HG03460 (cell line): ENCODE data around the gene USP17L21.
"Not testable (repeated sequence)": the region's sequence is repeated elsewhere in the genome, so short reads cannot be mapped to it uniquely, and the experiment has no call there.

Experiments used
- ATAC-seq: cut with Tn5 transposase; IDR thresholded peaks from one replicate; pipeline ENCODE4 v1.9.1; 2021; ENCODE audit not compliant: unreplicated experiment

The USP17L21 gene, protein sequence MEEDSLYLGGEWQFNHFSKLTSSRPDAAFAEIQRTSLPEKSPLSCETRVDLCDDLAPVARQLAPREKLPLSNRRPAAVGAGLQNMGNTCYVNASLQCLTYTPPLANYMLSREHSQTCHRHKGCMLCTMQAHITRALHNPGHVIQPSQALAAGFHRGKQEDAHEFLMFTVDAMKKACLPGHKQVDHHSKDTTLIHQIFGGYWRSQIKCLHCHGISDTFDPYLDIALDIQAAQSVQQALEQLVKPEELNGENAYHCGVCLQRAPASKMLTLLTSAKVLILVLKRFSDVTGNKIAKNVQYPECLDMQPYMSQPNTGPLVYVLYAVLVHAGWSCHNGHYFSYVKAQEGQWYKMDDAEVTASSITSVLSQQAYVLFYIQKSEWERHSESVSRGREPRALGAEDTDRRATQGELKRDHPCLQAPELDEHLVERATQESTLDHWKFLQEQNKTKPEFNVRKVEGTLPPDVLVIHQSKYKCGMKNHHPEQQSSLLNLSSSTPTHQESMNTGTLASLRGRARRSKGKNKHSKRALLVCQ

DNA sequence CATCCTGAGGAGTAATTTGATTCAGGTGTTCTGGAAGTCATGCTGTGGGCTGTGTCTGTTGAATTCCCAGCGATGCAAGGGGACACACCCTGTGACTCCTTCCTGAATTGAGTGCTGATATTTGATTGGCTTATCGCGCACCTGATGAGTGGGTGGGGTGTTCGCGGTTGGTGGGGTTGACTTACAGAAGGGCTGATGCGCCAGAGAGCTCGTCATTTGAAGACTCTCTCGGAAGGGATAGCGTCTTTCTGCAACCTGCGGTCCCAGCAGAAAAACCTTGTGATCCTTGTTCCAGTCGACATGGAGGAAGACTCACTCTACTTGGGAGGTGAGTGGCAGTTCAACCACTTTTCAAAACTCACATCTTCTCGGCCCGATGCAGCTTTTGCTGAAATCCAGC lies at the start of gene USP17L21:
TSS of gene USP17L21 (plus strand) at position 301 of the 400 bp plus-strand sequence. CDS start at position 301, 0 bp downstream.
- ATAC-seq, result not testable (repeated sequence)

DNA sequence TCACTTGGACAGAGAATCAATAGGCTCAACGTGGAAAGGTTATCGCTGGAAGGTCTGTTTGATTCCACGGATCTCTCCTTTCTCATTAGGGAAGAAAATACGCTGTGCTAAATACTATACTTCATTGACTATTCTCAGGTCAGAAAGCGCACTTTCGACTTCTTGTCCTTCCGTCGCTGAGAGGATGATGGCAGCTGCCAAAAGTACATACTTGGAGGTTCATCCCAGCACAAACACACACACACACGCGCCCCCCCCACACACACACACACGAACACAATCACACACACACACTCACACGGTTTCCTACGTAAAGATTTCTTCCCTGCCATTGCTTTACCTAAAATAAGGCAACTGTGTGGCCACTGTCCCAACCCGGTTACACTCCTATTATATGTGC lies 48.0 kb upstream of the USP17L21 start:
- not testable (repeated sequence) for ATAC-seq

DNA sequence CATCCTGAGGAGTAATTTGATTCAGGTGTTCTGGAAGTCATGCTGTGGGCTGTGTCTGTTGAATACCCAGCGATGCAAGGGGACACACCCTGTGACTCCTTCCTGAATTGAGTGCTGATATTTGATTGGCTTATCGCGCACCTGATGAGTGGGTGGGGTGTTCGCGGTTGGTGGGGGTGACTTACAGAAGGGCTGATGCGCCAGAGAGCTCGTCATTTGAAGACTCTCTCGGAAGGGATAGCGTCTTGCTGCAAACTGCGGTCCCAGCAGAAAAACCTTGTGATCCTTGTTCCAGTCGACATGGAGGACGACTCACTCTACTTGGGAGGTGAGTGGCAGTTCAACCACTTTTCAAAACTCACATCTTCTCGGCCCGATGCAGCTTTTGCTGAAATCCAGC lies 47.6 kb upstream of the USP17L21 start, which contains the start of gene USP17L11:
TSS of gene USP17L11 (plus strand) at position 301 of the 400 bp plus-strand sequence. CDS start at position 301, 0 bp downstream.
- not testable (repeated sequence) for ATAC-seq

DNA sequence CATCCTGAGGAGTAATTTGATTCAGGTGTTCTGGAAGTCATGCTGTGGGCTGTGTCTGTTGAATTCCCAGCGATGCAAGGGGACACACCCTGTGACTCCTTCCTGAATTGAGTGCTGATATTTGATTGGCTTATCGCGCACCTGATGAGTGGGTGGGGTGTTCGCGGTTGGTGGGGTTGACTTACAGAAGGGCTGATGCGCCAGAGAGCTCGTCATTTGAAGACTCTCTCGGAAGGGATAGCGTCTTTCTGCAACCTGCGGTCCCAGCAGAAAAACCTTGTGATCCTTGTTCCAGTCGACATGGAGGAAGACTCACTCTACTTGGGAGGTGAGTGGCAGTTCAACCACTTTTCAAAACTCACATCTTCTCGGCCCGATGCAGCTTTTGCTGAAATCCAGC lies 42.8 kb upstream of the USP17L21 start, which contains the start of gene USP17L12:
TSS of gene USP17L12 (plus strand) at position 301 of the 400 bp plus-strand sequence. CDS start at position 301, 0 bp downstream.
- ATAC-seq, result not testable (repeated sequence)

DNA sequence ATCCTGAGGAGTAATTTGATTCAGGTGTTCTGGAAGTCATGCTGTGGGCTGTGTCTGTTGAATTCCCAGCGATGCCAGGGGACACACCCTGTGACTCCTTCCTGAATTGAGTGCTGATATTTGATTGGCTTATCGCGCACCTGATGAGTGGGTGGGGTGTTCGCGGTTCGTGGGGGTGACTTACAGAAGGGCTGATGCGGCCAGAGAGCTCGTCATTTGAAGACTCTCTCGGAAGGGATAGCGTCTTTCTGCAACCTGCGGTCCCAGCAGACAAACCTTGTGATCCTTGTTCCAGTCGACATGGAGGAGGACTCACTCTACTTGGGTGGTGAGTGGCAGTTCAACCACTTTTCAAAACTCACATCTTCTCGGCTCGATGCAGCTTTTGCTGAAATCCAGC lies 38.1 kb upstream of the USP17L21 start, which contains the start of gene USP17L13:
TSS of gene USP17L13 (plus strand) at position 301 of the 400 bp plus-strand sequence. CDS start at position 301, 0 bp downstream.
- ATAC-seq, result not testable (repeated sequence)

DNA sequence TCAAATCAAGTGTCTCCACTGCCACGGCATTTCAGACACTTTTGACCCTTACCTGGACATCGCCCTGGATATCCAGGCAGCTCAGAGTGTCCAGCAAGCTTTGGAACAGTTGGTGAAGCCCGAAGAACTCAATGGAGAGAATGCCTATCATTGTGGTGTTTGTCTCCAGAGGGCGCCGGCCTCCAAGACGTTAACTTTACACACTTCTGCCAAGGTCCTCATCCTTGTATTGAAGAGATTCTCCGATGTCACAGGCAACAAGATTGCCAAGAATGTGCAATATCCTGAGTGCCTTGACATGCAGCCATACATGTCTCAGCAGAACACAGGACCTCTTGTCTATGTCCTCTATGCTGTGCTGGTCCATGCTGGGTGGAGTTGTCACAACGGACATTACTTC lies 32.4 kb upstream of the USP17L21 start:
- not testable (repeated sequence) for ATAC-seq

DNA sequence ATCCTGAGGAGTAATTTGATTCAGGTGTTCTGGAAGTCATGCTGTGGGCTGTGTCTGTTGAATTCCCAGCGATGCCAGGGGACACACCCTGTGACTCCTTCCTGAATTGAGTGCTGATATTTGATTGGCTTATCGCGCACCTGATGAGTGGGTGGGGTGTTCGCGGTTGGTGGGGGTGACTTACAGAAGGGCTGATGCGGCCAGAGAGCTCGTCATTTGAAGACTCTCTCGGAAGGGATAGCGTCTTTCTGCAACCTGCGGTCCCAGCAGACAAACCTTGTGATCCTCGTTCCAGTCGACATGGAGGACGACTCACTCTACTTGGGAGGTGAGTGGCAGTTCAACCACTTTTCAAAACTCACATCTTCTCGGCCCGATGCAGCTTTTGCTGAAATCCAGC lies 28.6 kb upstream of the USP17L21 start, which contains the start of gene USP17L15:
TSS of gene USP17L15 (plus strand) at position 301 of the 400 bp plus-strand sequence. CDS start at position 301, 0 bp downstream.
- not testable (repeated sequence) for ATAC-seq

DNA sequence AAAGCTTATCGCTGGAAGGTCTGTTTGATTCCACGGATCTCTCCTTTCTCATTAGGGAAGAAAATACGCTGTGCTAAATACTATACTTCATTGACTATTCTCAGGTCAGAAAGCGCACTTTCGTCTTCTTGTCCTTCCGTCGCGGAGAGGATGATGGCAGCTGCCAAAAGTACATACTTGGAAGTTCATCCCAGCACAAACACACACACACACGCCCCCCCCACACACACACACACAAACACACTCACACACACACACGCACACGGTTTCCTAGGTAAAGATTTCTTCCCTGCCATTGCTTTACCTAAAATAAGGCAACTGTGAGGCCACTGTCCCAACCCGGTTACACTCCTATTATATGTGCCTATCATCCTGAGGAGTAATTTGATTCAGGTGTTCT lies 24.2 kb upstream of the USP17L21 start:
- not testable (repeated sequence) for ATAC-seq

DNA sequence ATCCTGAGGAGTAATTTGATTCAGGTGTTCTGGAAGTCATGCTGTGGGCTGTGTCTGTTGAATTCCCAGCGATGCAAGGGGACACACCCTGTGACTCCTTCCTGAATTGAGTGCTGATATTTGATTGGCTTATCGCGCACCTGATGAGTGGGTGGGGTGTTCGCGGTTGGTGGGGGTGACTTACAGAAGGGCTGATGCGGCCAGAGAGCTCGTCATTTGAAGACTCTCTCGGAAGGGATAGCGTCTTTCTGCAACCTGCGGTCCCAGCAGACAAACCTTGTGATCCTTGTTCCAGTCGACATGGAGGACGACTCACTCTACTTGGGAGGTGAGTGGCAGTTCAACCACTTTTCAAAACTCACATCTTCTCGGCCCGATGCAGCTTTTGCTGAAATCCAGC lies 19.1 kb upstream of the USP17L21 start, which contains the start of gene USP17L17:
TSS of gene USP17L17 (plus strand) at position 301 of the 400 bp plus-strand sequence. CDS start at position 301, 0 bp downstream.
- not testable (repeated sequence) for ATAC-seq

DNA sequence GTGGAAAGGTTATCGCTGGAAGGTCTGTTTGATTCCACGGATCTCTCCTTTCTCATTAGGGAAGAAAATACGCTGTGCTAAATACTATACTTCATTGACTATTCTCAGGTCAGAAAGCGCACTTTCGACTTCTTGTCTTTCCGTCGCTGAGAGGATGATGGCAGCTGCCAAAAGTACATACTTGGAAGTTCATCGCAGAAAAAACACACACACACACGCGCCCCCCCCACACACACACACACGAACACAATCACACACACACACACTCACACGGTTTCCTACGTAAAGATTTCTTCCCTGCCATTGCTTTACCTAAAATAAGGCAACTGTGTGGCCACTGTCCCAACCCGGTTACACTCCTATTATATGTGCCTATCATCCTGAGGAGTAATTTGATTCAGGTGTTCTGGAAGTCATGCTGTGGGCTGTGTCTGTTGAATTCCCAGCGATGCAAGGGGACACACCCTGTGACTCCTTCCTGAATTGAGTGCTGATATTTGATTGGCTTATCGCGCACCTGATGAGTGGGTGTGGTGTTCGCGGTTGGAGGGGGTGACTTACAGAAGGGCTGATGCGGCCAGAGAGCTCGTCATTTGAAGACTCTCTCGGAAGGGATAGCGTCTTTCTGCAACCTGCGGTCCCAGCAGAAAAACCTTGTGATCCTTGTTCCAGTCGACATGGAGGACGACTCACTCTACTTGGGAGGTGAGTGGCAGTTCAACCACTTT lies 14.6 kb upstream of the USP17L21 start, which contains the start of gene USP17L18:
TSS of gene USP17L18 (plus strand) at position 678 of the 728 bp plus-strand sequence. CDS start at position 678, 0 bp downstream.
- ATAC-seq, result not testable (repeated sequence)

DNA sequence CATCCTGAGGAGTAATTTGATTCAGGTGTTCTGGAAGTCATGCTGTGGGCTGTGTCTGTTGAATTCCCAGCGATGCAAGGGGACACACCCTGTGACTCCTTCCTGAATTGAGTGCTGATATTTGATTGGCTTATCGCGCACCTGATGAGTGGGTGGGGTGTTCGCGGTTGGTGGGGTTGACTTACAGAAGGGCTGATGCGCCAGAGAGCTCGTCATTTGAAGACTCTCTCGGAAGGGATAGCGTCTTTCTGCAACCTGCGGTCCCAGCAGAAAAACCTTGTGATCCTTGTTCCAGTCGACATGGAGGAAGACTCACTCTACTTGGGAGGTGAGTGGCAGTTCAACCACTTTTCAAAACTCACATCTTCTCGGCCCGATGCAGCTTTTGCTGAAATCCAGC lies 9.6 kb upstream of the USP17L21 start, which contains the start of gene USP17L19:
TSS of gene USP17L19 (plus strand) at position 301 of the 400 bp plus-strand sequence. CDS start at position 301, 0 bp downstream.
- not testable (repeated sequence) for ATAC-seq

DNA sequence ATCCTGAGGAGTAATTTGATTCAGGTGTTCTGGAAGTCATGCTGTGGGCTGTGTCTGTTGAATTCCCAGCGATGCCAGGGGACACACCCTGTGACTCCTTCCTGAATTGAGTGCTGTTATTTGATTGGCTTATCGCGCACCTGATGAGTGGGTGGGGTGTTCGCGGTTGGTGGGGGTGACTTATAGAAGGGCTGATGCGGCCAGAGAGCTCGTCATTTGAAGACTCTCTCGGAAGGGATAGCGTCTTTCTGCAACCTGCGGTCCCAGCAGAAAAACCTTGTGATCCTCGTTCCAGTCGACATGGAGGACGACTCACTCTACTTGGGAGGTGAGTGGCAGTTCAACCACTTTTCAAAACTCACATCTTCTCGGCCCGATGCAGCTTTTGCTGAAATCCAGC lies 4.8 kb upstream of the USP17L21 start, which contains the start of gene USP17L20:
TSS of gene USP17L20 (plus strand) at position 301 of the 400 bp plus-strand sequence. CDS start at position 301, 0 bp downstream.
- ATAC-seq, result not testable (repeated sequence)

DNA sequence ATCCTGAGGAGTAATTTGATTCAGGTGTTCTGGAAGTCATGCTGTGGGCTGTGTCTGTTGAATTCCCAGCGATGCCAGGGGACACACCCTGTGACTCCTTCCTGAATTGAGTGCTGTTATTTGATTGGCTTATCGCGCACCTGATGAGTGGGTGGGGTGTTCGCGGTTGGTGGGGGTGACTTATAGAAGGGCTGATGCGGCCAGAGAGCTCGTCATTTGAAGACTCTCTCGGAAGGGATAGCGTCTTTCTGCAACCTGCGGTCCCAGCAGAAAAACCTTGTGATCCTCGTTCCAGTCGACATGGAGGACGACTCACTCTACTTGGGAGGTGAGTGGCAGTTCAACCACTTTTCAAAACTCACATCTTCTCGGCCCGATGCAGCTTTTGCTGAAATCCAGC lies 4.6 kb downstream of the USP17L21 start, which contains the start of gene USP17L22:
TSS of gene USP17L22 (plus strand) at position 301 of the 400 bp plus-strand sequence. CDS start at position 301, 0 bp downstream.
- ATAC-seq, result not testable (repeated sequence)

DNA sequence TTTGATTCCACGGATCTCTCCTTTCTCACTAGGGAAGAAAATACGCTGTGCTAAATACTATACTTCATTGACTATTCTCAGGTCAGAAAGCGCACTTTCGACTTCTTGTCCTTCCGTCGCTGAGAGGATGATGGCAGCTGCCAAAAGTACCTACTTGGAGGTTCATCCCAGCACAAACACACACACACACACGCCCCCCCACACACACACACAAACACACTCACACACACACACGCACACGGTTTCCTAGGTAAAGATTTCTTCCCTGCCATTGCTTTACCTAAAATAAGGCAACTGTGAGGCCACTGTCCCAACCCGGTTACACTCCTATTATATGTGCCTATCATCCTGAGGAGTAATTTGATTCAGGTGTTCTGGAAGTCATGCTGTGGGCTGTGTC lies 9.0 kb downstream of the USP17L21 start:
- not testable (repeated sequence) for ATAC-seq
